Measurements from ENCODE around the gene MYO16.

The MYO16 gene

GRCh38 chr13:108915634-108916512 lies 286.5 kb downstream of the MYO16 start:
- Histone ChIP-seq H3K9me3 (ENCODE audit: insufficient read depth, low read depth, low read length) (no peaks in the 10 kb centered on the region), H3F3A (ENCODE audit: low read depth) (no peaks in the 10 kb centered on the region), H4K20me1 (ENCODE audit: insufficient read depth, low read length, poor library complexity, severe bottlenecking) (no peaks in the 10 kb centered on the region), H3K4me1 (ENCODE audit: insufficient read depth, low read length, poor library complexity, severe bottlenecking) (no peaks in the 10 kb centered on the region), H2AFZ (ENCODE audit: low read length) (peak overlapping the region; percentile 70), H3K9me2 (replicated peaks; ENCODE audit: low read depth, low read length) (no peaks in the 10 kb centered on the region), H3K79me2 (ENCODE audit: insufficient read depth, low read length) (no peaks in the 10 kb centered on the region), H3K27me3 (ENCODE audit: insufficient read depth, low read length, poor library complexity, severe bottlenecking) (no peaks in the 10 kb centered on the region), H3K4me3 (ENCODE audit: low read length, poor library complexity, severe bottlenecking) (peak overlapping the region; percentile 10), H3K36me3 (ENCODE audit: insufficient read depth, low read length) (no peaks in the 10 kb centered on the region), H3K4me2 (ENCODE audit: low read depth, low read length, poor library complexity, severe bottlenecking) (peak overlapping the region; percentile 48), H3K9ac (ENCODE audit: low read depth, low read length, poor library complexity, severe bottlenecking) (no peak overlapping the region)
- TF ChIP-seq EZH2phosphoT487 (IDR thresholded peaks at IDR 0.05; ENCODE audit: borderline replicate concordance) (no peak), CTCF (conservative IDR thresholded peaks at IDR 0.05; ENCODE audit: low read length) (no peak)

GRCh38 chr13:108917581-108917980 lies 288.2 kb downstream of the MYO16 start:
- Histone ChIP-seq H3K9me2 (replicated peaks; ENCODE audit: low read depth, low read length) (no peaks in the 10 kb centered on the region), H3K36me3 (ENCODE audit: insufficient read depth, low read length) (no peaks in the 10 kb centered on the region), H3K9me3 (ENCODE audit: insufficient read depth, low read depth, low read length) (no peaks in the 10 kb centered on the region), H2AFZ (ENCODE audit: low read length) (no peak overlapping the region), H3F3A (ENCODE audit: low read depth) (no peaks in the 10 kb centered on the region), H4K20me1 (ENCODE audit: insufficient read depth, low read length, poor library complexity, severe bottlenecking) (no peaks in the 10 kb centered on the region), H3K9ac (ENCODE audit: low read depth, low read length, poor library complexity, severe bottlenecking) (no peak overlapping the region), H3K79me2 (ENCODE audit: insufficient read depth, low read length) (no peaks in the 10 kb centered on the region), H3K4me1 (ENCODE audit: insufficient read depth, low read length, poor library complexity, severe bottlenecking) (no peaks in the 10 kb centered on the region), H3K4me3 (ENCODE audit: low read length, poor library complexity, severe bottlenecking) (no peak overlapping the region), H3K27me3 (ENCODE audit: insufficient read depth, low read length, poor library complexity, severe bottlenecking) (no peaks in the 10 kb centered on the region), H3K4me2 (ENCODE audit: low read depth, low read length, poor library complexity, severe bottlenecking) (no peak overlapping the region)
- no peak for TF ChIP-seq CTCF (conservative IDR thresholded peaks at IDR 0.05; ENCODE audit: low read length)
- TF ChIP-seq EZH2phosphoT487 (IDR thresholded peaks at IDR 0.05; ENCODE audit: borderline replicate concordance): no peak

GRCh38 chr13:108919036-108919907 lies 289.9 kb downstream of the MYO16 start:
- Histone ChIP-seq H3K4me3 (ENCODE audit: low read length, poor library complexity, severe bottlenecking) (no peak overlapping the region), H3F3A (ENCODE audit: low read depth) (no peaks in the 10 kb centered on the region), H3K9ac (ENCODE audit: low read depth, low read length, poor library complexity, severe bottlenecking) (no peak overlapping the region), H2AFZ (ENCODE audit: low read length) (no peak overlapping the region), H3K27me3 (ENCODE audit: insufficient read depth, low read length, poor library complexity, severe bottlenecking) (no peaks in the 10 kb centered on the region), H3K4me1 (ENCODE audit: insufficient read depth, low read length, poor library complexity, severe bottlenecking) (no peaks in the 10 kb centered on the region), H4K20me1 (ENCODE audit: insufficient read depth, low read length, poor library complexity, severe bottlenecking) (no peaks in the 10 kb centered on the region), H3K9me3 (ENCODE audit: insufficient read depth, low read depth, low read length) (no peaks in the 10 kb centered on the region), H3K4me2 (ENCODE audit: low read depth, low read length, poor library complexity, severe bottlenecking) (no peak overlapping the region), H3K36me3 (ENCODE audit: insufficient read depth, low read length) (no peaks in the 10 kb centered on the region), H3K79me2 (ENCODE audit: insufficient read depth, low read length) (no peaks in the 10 kb centered on the region), H3K9me2 (replicated peaks; ENCODE audit: low read depth, low read length) (no peaks in the 10 kb centered on the region)
- TF ChIP-seq CTCF (conservative IDR thresholded peaks at IDR 0.05; ENCODE audit: low read length): no peak
- TF ChIP-seq EZH2phosphoT487 (IDR thresholded peaks at IDR 0.05; ENCODE audit: borderline replicate concordance): no peak
